ACHN (cell line): ENCODE measurements around the gene C1QTNF3.

ENCODE experiments used
- DNase-seq: peaks from one replicate; pipeline ENCODE4 v3.0.0-alpha.2; 2015
- in situ Hi-C: cut with HindIII; loops from 2 replicates; pipeline ENCODE4 v1.10.0; 2017; ENCODE audit warnings: low sequenced_read_pairs, low pct_ligation_motif_present, low pct_unique_long_range_greater_than_20kb

C1QTNF3 gene

DNA sequence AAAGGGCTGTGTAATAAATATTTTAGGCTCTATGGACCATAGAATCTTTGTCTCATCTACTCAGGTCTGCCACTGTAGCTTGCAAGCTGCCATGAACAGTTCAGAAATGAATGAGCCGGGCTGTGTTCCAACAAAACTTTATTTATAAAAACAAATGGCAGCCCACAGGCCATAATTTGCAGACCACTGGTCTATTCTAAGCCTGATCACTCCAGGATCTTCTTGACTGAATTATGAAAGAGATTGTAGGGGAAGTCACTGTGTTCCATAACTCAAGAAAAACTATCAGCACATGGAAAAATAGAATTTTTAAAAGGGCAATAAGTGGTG, 11.4 kb upstream of the C1QTNF3 start:
- DNase-seq: no peak
- in situ Hi-C loops: no loop called here

DNA sequence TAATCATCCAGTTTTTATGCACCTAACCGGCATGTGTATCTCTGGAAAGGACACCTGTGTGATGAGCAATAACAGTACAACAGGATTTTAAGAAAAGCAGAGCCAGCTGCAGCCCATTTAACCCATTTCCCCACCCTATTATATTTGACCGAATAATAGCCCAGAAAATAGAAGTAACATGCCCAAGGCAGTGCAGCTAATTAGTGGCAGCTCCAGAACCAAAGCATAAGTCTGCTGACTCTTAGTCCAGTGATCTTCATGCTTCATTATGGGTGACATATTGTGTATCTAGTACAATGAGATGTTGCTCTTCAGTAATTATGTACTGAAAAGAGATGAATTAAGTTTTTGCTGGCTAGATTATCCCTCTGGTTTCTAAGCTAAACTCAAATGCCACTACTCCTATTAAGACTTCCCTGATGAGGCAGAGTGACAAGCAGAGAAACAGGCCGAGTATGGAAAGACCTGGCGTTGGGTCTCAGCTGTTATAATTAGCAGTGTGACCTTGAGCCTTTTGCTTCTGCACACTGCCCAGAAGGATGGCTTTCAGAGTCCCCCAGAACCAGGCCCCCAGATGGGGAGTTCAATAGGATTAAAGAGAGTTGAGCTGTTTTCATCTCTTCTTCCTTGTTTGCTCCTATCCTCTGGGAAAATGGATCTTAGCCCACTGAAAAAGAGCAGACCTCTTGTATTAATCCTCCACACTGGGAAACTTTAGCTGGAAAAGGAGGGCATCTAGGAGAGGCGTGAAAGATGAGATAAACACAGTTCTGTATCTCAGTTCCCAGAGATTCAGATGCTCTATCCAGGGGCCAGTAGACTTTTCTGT, 10.8 kb upstream of the C1QTNF3 start:
- DNase-seq: no peak
- in situ Hi-C loops: no loop called here

DNA sequence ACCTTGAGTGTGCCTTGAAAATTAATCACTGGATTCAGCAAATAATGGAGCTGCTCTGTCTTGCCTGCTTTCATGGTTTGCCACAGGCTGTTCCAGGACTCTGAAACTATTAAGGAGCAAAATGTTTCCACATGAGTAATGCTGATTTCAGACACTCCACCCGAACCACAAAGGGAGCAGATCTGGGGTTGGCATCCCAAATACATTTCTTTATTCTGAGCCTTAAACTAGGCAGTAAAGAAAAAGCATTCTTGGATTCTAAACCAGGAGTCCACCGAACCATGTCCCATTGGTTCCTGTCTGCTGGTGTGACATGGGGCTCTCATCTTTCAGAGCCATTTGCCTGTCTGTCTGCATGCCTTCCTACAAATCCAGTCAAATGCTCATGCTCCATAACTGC, 10.1 kb upstream of the C1QTNF3 start:
- peak; percentile 23 for DNase-seq
- in situ Hi-C loops: no loop called here

DNA sequence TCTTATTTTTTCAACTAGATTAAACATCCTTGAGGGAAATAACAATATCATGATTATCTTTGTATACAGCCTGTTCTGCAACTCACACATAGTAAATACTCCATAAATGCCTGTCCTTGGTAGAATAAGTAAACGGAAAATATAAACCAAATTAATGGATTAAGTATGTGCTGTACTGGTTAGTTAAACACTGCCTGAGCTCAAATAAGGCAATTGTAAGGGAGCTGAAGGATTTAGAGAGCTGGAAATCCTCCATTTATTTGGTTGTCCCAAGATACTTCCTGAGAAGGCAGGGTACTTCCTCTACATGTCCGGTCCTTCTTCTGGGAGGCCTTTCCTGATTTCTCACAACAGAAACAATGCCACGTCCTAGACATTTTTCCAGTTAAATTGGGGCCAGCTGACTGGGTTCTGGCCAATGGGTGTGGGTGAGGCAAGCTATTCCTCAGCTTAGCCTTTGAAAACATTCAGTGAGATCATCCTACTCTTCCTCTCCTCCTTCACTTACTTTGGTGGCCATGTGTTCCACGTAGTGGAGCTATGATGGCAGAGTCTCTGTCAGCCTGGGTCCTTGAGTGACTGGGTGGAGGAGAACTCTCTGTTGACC, 8.5 kb upstream of the C1QTNF3 start:
- in situ Hi-C loops: no loop called here
- no peak for DNase-seq

DNA sequence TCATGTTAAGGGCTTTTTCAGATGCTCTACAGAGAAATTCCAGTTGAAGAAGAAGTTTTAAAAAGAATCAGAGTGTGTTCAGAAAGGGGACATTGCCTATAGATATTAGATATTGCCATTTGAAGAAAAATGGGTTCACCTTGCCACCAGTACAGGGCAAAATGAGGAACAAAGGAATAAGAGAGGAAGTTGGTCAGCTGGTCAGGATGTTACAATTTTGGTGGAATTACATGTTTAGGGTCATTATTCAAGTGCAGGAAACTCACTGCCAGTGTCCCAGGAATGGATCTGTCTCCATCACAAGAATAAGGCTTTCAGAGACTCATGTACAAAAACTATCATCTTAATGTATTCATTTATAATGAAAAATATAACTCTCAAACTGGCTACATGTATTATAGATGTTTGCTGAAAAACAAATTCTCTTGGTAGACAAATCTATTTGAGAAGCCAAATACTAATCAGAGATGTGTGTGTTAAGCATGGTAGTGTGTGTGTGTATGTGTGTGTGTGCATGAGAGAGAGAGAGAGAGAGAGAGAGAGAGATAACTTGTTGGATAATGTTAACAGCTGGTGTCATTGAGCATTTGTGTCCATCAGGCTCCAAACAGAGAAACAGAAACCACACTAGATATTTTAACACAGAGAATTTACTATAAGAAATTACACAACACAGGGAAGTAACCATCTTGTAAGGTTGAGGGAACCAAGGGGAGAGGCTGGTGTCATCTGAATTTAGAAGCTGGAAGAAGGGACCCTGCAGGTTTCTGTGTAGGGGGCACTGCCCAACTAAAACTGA, 5.0 kb upstream of the C1QTNF3 start:
- in situ Hi-C loops: no loop called here
- DNase-seq: no peak

DNA sequence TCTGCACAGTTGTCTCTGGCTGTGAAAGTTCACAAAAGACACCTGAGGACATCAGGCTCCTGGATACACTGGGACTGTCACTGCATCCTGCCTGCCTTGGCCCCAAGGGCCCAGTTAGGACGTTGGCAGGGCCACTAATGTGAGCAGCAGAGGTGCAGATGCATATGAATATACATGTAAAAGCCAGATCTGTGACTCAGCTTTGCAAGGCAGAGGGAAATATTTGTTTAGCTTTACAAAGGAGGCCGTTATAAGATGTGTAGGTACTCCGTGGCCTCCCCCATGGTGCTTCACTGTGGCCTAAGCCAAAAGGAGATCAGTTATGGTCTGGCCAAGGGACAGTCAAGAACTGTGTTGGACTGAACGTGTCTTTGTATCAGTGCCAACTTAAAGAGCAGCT, 4.1 kb upstream of the C1QTNF3 start:
- no peak for DNase-seq
- in situ Hi-C loops: no loop called here

DNA sequence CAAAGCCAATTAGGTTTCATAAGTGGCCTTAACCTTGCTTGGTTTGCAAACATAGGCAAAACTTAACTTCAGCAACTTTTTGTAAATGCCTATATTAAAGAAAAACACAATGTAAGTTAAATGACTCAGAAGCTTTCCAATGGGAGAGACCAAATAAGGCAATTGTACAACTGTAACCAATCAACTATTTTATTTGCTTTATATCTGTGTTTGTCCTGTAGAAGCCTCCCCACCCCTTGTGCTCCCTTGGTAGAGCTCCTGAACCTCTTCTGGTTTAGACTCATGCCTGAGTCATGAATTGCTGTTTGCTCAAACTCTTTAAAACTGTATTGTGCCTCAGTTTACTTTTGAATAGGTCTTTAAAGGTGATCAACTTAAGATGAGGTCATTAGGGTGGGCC, 3.0 kb upstream of the C1QTNF3 start:
- in situ Hi-C loops: no loop called here
- DNase-seq: no peak

DNA sequence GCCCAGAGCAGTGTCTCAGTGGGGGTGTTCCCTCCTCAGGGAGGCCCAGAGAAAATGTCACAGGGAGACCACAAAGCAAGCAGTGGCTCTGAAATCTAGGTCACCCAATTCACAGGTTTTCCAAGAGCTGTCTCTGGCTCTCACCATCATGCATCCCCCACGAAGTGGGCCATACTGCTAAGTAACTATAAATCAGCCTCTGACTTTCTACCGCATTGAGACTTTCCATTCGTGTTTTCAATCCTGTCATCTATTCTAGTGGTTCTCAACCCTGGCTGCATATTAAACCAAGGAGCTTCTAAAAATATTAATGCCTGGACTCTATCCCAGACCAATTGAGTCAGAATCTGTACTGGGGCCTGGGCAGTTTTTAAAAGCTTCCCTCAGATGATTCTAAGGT, 2.0 kb upstream of the C1QTNF3 start:
- no peak for DNase-seq
- in situ Hi-C loops: no loop called here

DNA sequence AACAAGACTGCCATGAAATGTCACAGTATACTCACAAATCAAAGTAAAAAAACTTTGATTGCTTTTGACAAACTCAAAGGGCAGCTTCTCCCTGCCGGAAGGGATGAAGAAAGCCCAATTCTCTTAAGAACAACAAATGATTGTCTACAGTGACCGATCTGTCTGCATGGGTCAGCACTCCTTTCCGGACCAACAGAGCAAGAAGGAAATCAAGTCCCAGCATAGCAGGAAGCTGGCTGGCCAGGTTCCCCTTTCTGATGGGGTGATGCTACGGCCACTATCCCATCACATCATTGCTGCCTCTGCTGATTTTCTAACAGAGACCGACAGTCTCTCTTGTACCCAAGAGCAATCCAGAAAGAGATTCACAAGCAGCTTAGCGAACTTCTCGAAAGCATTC, 692 bp downstream of the C1QTNF3 start:
- DNase-seq: peak; percentile 36
- in situ Hi-C loops: no loop called here

DNA sequence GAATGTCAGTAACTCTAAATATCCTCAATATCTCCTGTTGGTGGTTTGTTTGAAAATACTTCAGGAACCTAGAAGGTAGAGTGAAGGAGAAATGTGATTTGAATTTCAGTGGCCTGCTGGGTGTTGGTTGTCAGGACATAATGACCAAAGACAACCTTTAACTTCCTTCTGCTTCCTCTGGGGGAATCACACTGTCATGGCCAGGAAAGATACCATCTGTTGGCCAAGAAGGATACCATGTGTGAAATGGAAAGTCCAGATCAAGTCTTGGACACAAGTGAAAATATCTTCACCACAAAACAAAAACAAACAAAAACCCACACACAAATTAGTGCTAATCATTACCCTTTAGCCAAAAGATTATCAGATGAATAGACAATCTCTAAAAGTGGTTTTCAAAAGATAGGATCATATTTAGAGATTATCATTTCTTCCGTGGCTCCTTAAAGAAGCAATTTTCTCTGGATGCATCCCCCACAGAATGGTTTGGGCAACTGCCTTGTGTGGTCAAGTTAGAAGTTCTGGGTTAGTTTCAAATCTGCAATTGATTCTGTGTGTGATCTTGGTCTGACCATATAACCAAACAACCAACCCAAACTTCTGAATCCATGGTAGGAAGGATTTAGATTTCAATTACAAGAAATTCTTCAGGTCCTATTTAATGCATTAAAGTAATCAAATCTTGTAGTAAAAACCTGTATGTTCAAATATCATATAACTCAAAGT, 1.6 kb downstream of the C1QTNF3 start:
- in situ Hi-C loops: no loop called here
- no peak for DNase-seq

DNA sequence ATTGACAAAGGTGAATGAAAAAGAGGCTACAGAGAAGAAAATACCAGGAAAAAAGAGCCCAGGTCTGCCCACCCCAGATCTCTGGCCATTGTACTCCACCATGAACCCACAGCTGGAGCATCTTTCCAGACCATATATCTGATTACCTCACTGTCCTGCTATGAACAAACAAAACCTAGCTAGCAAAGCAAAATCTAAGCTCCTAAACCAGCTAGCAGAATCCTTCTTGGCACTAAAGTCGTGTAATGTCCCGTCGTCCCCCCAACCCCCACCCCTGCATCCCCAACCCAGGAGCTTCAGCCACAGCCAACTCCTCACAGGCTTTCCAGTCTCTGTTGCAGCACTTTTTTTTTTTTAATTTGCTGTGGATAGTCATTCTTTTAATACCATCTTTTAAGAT, 2.5 kb downstream of the C1QTNF3 start:
- in situ Hi-C loops: no loop called here
- no peak for DNase-seq

DNA sequence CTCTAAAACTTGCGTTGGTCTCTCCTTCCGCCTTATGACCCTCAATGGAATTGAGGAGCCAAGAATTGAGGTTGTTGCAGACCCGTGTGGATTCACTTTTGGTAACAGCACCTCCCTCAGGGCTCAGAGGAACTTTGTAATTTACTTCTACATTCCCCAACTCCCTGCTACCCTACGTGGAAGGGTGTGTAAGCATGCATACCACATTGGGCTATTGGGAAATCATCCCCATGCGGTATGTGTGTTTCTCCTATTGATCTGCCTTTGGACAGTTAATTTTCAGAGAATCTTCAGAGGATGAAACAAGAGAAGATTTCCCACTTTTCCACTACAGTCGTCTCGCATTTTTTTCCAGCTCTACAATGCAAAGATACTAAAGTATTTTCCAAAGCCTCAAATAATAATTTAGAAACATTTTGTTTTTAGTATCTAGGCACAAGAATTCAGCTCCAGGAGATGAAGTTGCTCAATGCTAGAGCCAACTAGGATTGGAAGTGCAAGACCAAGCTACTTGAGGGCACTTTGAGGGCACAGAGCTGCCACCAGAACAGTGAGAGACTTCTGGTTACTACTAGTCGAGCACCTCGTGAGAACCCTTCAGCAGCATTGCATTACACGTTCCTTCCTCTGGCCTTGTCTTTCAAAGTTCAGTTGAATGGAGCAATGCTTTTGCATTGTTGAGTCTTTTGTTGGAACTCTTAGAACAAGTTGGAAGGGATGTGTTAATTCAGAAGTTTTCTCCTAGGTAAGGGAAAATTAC, 3.4 kb downstream of the C1QTNF3 start:
- in situ Hi-C loops: no loop called here
- DNase-seq: no peak

DNA sequence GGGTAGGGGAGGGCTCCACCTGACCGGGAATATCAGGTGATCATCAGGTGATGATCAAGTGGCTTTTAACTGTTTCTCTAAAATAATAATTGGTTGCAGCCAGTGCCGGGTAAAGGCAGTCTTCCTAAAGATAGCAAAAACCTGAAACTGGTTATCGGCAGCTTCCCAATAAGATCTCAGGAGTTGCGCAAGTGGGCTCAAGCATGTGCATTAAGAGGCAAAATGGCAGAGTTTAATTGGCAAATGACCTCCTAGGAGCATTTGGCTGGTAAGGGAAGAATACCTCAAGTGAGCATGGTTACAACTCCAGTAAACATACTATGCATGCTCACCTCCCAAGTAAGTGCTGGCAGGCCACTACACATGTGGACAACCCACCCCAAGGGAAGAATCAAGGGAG, 4.2 kb downstream of the C1QTNF3 start:
- no peak for DNase-seq
- in situ Hi-C loops: no loop called here

DNA sequence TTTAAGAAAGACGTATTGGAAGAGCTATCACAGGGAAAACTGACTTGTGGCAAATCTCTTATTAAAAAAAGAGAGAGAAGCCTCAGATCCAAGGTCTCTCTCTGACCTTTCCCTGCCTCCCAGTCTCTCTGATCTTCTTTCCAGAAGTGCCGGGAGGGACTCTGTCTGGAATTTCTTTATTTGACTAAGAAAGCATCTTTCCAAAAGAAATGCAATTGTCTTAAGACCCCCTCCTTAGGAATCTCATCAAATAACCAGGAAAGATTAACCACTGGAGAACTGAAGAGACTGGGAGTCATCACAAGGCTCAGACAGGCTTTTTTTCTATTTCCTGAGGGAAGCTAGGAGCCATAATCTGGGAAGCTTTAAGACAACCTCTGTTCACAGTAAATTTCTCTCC, 4.6 kb downstream of the C1QTNF3 start:
- DNase-seq: no peak
- in situ Hi-C loops: no loop called here

DNA sequence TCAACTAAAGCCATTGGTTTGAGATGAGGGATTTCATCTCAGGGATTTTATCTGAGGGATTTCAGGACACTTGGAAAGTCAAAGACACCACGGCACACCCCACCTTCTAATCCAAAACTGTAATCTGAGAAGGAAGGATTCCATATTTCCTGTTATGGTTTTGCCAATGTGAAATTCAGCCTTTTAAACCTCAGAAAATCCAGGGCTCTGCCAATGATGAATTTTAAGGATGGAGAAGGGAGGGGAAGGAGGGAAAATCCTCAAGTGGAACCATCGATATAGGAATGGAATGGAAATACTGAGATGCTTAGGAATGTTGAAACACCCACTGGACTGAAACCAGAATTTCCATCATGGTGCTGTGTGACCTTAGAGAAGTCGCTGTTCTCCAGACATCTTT, 5.3 kb downstream of the C1QTNF3 start:
- no peak for DNase-seq
- in situ Hi-C loops: no loop called here

DNA sequence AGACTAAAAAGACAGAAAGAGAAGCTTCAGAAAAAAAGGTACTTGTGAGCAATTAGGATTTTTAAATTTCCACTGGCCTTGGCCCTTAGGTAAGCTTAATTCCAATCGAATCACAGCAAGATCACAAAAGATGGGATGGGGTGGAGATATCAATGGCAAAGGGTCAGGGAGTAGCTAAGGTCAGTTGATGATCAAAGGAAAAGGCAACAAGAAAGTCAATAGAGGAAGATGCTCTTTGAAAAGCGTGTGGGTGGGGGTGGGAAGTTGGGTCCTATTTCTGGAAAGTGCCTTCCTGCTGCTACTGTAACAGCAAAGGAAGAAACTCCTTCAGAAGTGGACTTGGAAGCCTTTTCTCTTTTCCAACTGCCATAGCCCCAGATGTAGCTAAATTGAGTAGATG, 7.3 kb downstream of the C1QTNF3 start:
- in situ Hi-C loops: no loop called here
- DNase-seq: no peak

DNA sequence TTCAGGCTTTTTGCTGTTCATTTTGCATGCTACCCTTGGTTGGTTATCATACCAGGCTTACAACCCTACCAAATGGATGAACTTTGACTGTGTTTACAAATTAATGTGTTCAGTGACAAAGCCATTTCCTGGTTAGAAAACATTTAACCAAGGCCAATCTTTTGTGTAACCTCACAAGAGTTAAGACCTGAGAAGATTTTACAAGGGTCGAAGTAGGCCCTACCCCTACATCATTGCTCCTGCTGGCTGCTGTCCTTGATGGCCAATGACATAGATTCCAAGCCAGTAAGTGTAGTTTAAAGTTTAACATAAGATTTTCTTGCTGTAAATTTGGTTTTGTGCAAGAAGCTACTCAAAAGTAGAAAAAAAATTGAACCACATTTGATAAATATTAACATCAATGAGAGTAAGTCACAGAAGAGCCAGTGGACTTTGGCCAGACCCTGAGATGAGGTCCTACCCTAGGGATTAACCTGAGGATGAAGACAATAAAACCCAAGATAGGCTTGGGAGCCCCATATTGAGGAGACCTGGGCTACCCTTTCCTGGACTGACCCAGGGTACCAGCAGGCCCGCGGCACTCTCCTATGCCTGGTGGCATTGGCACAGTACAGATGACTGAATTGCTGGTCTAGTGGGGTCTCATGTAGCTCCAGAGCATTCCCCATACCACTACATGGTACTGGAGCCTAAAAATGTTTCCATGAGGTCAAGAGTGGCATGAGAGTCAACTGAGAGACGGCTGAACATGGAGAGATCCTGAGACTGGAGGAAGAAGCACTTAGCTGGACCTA, 8.3 kb downstream of the C1QTNF3 start:
- peak; percentile 44 for DNase-seq
- in situ Hi-C loops: no loop called here

DNA sequence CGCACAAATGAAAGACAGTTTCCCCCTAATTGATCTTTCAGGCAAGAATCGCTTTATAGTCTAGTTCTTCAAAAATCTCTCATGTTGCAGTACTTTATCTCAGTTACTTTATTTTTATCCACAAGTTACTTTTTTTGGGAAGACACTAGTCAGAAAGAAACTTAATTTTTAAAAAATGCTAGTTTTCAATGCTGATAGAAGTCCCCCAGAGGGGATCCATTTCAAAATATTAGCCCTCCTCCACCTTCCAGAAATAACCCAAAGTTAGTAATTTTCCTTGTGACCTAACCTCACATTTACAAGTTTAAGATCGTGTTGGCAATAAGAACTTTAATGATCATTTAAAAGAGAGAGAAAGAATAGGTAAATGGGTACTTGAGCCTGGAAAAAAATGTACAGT, 11.0 kb downstream of the C1QTNF3 start:
- DNase-seq: no peak
- in situ Hi-C loops: no loop called here
